GM18520 (cell line): ENCODE data around the gene WDFY4.

Experiments
- ATAC-seq: cut with Tn5 transposase; IDR thresholded peaks from one replicate; pipeline ENCODE4 v1.9.1; 2021; ENCODE audit not compliant: unreplicated experiment

Gene WDFY4

GRCh38 chr10:48932831-48933664 lies 248.4 kb downstream of the WDFY4 start:
- ATAC-seq = no peak

GRCh38 chr10:48934672-48935501 lies 250.2 kb downstream of the WDFY4 start:
- no peak for ATAC-seq

- ATAC-seq = no peak
Observed at GRCh38 chr10:48935577-48935976, 250.9 kb downstream of the WDFY4 start.

- ATAC-seq = no peak
Observed at GRCh38 chr10:48937796-48938195, 253.1 kb downstream of the WDFY4 start.

GRCh38 chr10:48938281-48938680 lies 253.6 kb downstream of the WDFY4 start:
- no peak for ATAC-seq

- no peak for ATAC-seq
Observed at GRCh38 chr10:48938990-48939536, 254.4 kb downstream of the WDFY4 start.

- ATAC-seq = no peak
Observed at GRCh38 chr10:48939790-48940325, 255.2 kb downstream of the WDFY4 start, which contains the start of gene LRRC18. LRRC18 (minus strand) TSS chr10:48939840; CDS start chr10:48914155, 25,685 bp downstream.

- no peak for ATAC-seq
Observed at GRCh38 chr10:48940372-48940771, 255.7 kb downstream of the WDFY4 start.

- no peak for ATAC-seq
Observed at GRCh38 chr10:48940958-48941357, 256.3 kb downstream of the WDFY4 start.

GRCh38 chr10:48941427-48942075 lies 256.9 kb downstream of the WDFY4 start:
- ATAC-seq = no peak

GRCh38 chr10:48943096-48943495 lies 258.4 kb downstream of the WDFY4 start:
- no peak for ATAC-seq

GRCh38 chr10:48944171-48944570 lies 259.5 kb downstream of the WDFY4 start:
- no peak for ATAC-seq

- ATAC-seq = no peak
Observed at GRCh38 chr10:48945441-48946130, 260.9 kb downstream of the WDFY4 start.

- ATAC-seq = no peak
Observed at GRCh38 chr10:48946332-48946731, 261.7 kb downstream of the WDFY4 start.

GRCh38 chr10:48946891-48947500 lies 262.3 kb downstream of the WDFY4 start:
- no peak for ATAC-seq

GRCh38 chr10:48947690-48948469 lies 263.2 kb downstream of the WDFY4 start:
- no peak for ATAC-seq

GRCh38 chr10:48948470-48949037 lies 263.9 kb downstream of the WDFY4 start:
- no peak for ATAC-seq

GRCh38 chr10:48951707-48952106 lies 267.0 kb downstream of the WDFY4 start:
- ATAC-seq = no peak
